ENCODE data around the gene LRRC23. TPM values are rescaled to one million over a fixed set of nuclear protein-coding genes. Genes with fewer than 3 reads are reported as not detected.
A peak's percentile ranks its signal among the peaks of the same experiment; 100 is the strongest.

LRRC23 gene
- total and polyA plus RNA-seq, 4 donors, result 29.6 to 61.0 (median 42.1) TPM

GRCh38 chr12:6951551-6952120 is 47.0 kb downstream of the LRRC23 start:
- H3K9me3 ChIP-seq (ENCODE audit: control insufficient read depth in 4 of 4, insufficient read depth in 3 of 4, low read length in 3 of 4), result no peaks in the 10 kb centered on the region
- H3K4me1 ChIP-seq (ENCODE audit: control insufficient read depth in 5 of 5, insufficient read depth in 5 of 5, low read length in 5 of 5), result peaks cover 0 to 8% (median 0%) of the 10 kb centered on the region in 5 donors
- H3K27ac ChIP-seq (ENCODE audit: low read depth in 1 of 2, low read length in 1 of 2), result peak overlapping the region in 1 of 2 donors; percentile 87
- H3K4me3 ChIP-seq, result peak overlapping the region; percentile 40
- WGBS, 2 donors, result 33 to 59% methylated on average over 19 to 20 of the region's 20 CpGs
- H3K27me3 ChIP-seq (ENCODE audit: control insufficient read depth in 3 of 3, insufficient read depth in 3 of 3, low read length in 2 of 3), result no peaks in the 10 kb centered on the region
- no peak for TF ChIP-seq CTCF (IDR thresholded peaks at IDR 0.05; ENCODE audit: control extremely low read depth, extremely low read depth)
- H3K9ac ChIP-seq (ENCODE audit: insufficient read depth in 1 of 2, low read length in 2 of 2), result no peak overlapping the region
- DNase-seq (no peak), ATAC-seq (ENCODE audit: insufficient read depth, low FRiP score) (no peak)
- H3K36me3 ChIP-seq (ENCODE audit: control insufficient read depth in 4 of 4, insufficient read depth in 4 of 4, low read length in 4 of 4), result peaks cover 0 to 10% (median 1%) of the 10 kb centered on the region in 4 donors

GRCh38 chr12:6952121-6952862 is 47.7 kb downstream of the LRRC23 start:
- Histone ChIP-seq H3K27me3 (ENCODE audit: control insufficient read depth in 3 of 3, insufficient read depth in 3 of 3, low read length in 2 of 3) (no peaks in the 10 kb centered on the region), H3K4me1 (ENCODE audit: control insufficient read depth in 5 of 5, insufficient read depth in 5 of 5, low read length in 5 of 5) (peaks cover 0 to 8% (median 0%) of the 10 kb centered on the region in 5 donors), H3K27ac (ENCODE audit: low read depth in 1 of 2, low read length in 1 of 2) (peak overlapping the region in 1 of 2 donors; percentile 87), H3K9me3 (ENCODE audit: control insufficient read depth in 4 of 4, insufficient read depth in 3 of 4, low read length in 3 of 4) (no peaks in the 10 kb centered on the region), H3K9ac (ENCODE audit: insufficient read depth in 1 of 2, low read length in 2 of 2) (no peak overlapping the region), H3K36me3 (ENCODE audit: control insufficient read depth in 4 of 4, insufficient read depth in 4 of 4, low read length in 4 of 4) (peaks cover 0 to 13% (median 0%) of the 10 kb centered on the region in 4 donors), H3K4me3 (peak overlapping the region; percentile 40)
- DNase-seq (no peak), ATAC-seq (ENCODE audit: insufficient read depth, low FRiP score) (no peak)
- no peak for TF ChIP-seq CTCF (IDR thresholded peaks at IDR 0.05; ENCODE audit: control extremely low read depth, extremely low read depth)
- 31 to 60% methylated on average over 22 of the region's 22 CpGs for WGBS, 2 donors

GRCh38 chr12:6952863-6953441 is 48.3 kb downstream of the LRRC23 start:
- TF ChIP-seq CTCF (IDR thresholded peaks at IDR 0.05; ENCODE audit: control extremely low read depth, extremely low read depth), result no peak
- 38 to 67% methylated on average over 15 of the region's 15 CpGs for WGBS, 2 donors
- DNase-seq (no peak), ATAC-seq (ENCODE audit: insufficient read depth, low FRiP score) (no peak)
- Histone ChIP-seq H3K4me1 (ENCODE audit: control insufficient read depth in 5 of 5, insufficient read depth in 5 of 5, low read length in 5 of 5) (peaks cover 0 to 8% (median 0%) of the 10 kb centered on the region in 5 donors), H3K27ac (ENCODE audit: low read depth in 1 of 2, low read length in 1 of 2) (peak overlapping the region in 1 of 2 donors; percentile 87), H3K27me3 (ENCODE audit: control insufficient read depth in 3 of 3, insufficient read depth in 3 of 3, low read length in 2 of 3) (no peaks in the 10 kb centered on the region), H3K9ac (ENCODE audit: insufficient read depth in 1 of 2, low read length in 2 of 2) (no peak overlapping the region), H3K9me3 (ENCODE audit: control insufficient read depth in 4 of 4, insufficient read depth in 3 of 4, low read length in 3 of 4) (no peaks in the 10 kb centered on the region), H3K4me3 (peak overlapping the region; percentile 40), H3K36me3 (ENCODE audit: control insufficient read depth in 4 of 4, insufficient read depth in 4 of 4, low read length in 4 of 4) (peaks cover 0 to 17% (median 0%) of the 10 kb centered on the region in 4 donors)

Data from lung (tissue), 12 donors.